Gastrocnemius medialis (tissue), 4 donors: Measurements from ENCODE around the gene LRCH1. TPM values are rescaled to one million over a fixed set of nuclear protein-coding genes. Genes with fewer than 3 reads are reported as not detected.

Source experiments
- ATAC-seq, 2 donors: fragments of 150-250 bp; one replicate each; pipeline ENCODE4 v1.9.1; 2016
- DNase-seq, 2 donors: peaks; one replicate each; pipeline ENCODE4 v3.0.0-alpha.2; 2019
- H3K27ac ChIP-seq, 4 donors: fragments of 200-600 bp; sonication (generic); 1 replicate in 1 of 4; 2 replicates in 3 of 4; pipeline ENCODE4 v1.5.1; 2016 to 2018; ENCODE audit warnings: mild to moderate bottlenecking in 2 of 4, moderate library complexity in 1 of 4
- H3K27me3 ChIP-seq, 3 donors: fragments of 200-600 bp; sonication (generic) in 2 of 3; 1 replicate in 1 of 3; 2 replicates in 2 of 3; pipeline versions ENCODE4 v1.5.1 to v1.6.0; 2016 to 2019; ENCODE audit warnings: mild to moderate bottlenecking in 1 of 3, moderate library complexity in 1 of 3
- H3K36me3 ChIP-seq, 2 donors: fragments of 200-600 bp; sonication (generic) in 1 of 2; one replicate each; pipeline ENCODE4 v1.5.1; 2017 to 2018
- H3K4me1 ChIP-seq, 2 donors: fragments of 200-600 bp; sonication (generic) in 1 of 2; one replicate each; pipeline ENCODE4 v1.5.1; 2016 to 2017; ENCODE audit warnings: mild to moderate bottlenecking in 2 of 2
- H3K4me3 ChIP-seq, 4 donors: fragments of 200-600 bp; sonication (generic) in 3 of 4; 1 replicate in 1 of 4; 2 replicates in 3 of 4; pipeline ENCODE4 v1.5.1; 2016 to 2019; ENCODE audit warnings: mild to moderate bottlenecking in 2 of 4
- H3K9me3 ChIP-seq, 3 donors: fragments of 200-600 bp; sonication (generic) in 2 of 3; 1 replicate in 1 of 3; 2 replicates in 2 of 3; pipeline ENCODE4 v1.5.1; 2016 to 2019
- POLR2A ChIP-seq, 2 donors: fragments of 450-650 bp; IDR thresholded peaks; one replicate each; pipeline ENCODE4 v1.6.1; 2017; ENCODE audit warnings: antibody characterized with exemption in 2 of 2, mild to moderate bottlenecking in 2 of 2, moderate library complexity in 2 of 2
- in situ Hi-C, 4 donors: fragments of 200-750 bp; cut with MboI; loops; one replicate each; pipeline versions ENCODE4 v1.15.0 to v1.8.0; 2017; ENCODE audit warnings: low sequenced_read_pairs in 4 of 4
- intact Hi-C: fragments of 100-400 bp; cut with DNase I; formaldehyde crosslinking; loops from one replicate; pipeline ENCODE4 v1.15.1; 2023; ENCODE audit warnings: low total_unique reads
- total RNA-seq, 4 donors: library from RNA; depleted of rRNA; stranded (reverse); fragments of >200 nt; gene quantifications; one replicate each; pipeline versions ENCODE4 v1.1.0 to v1.2.3, GENCODE V29; 2016
- TF ChIP-seq, protein P1 (sequence below), 5 experiments: fragments of 450-650 bp in 3 of 5; fragments of 200-600 bp in 2 of 5; sonication (generic) in 2 of 5; IDR thresholded peaks in 4 of 5; conservative IDR thresholded peaks in 1 of 5; 1 replicate in 4 of 5; 2 replicates in 1 of 5; pipeline ENCODE4 v1.5.1; 2016 to 2019; ENCODE audit warnings: antibody characterized with exemption in 5 of 5, mild to moderate bottlenecking in 3 of 5, moderate library complexity in 3 of 5

LRCH1 gene
- total RNA-seq, 4 donors from 2014 or later, result 3.4 to 5.0 (median 3.9) TPM

- no peaks in the 10 kb centered on the region for H3K4me1 ChIP-seq
- DNase-seq (no peak), ATAC-seq (no peak)
- no peaks in the 10 kb centered on the region for H3K9me3 ChIP-seq
- H3K27me3 ChIP-seq, result no peaks in the 10 kb centered on the region
- TF ChIP-seq, protein P1, sequence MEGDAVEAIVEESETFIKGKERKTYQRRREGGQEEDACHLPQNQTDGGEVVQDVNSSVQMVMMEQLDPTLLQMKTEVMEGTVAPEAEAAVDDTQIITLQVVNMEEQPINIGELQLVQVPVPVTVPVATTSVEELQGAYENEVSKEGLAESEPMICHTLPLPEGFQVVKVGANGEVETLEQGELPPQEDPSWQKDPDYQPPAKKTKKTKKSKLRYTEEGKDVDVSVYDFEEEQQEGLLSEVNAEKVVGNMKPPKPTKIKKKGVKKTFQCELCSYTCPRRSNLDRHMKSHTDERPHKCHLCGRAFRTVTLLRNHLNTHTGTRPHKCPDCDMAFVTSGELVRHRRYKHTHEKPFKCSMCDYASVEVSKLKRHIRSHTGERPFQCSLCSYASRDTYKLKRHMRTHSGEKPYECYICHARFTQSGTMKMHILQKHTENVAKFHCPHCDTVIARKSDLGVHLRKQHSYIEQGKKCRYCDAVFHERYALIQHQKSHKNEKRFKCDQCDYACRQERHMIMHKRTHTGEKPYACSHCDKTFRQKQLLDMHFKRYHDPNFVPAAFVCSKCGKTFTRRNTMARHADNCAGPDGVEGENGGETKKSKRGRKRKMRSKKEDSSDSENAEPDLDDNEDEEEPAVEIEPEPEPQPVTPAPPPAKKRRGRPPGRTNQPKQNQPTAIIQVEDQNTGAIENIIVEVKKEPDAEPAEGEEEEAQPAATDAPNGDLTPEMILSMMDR (IDR thresholded peaks at IDR 0.05 in 4 of 5, conservative IDR thresholded peaks at IDR 0.05 in 1 of 5), result no peak
- TF ChIP-seq POLR2A (IDR thresholded peaks at IDR 0.05), result no peak
- H3K27ac ChIP-seq, result no peak overlapping the region
- H3K36me3 ChIP-seq, result peaks cover 0 to 79% of the 10 kb centered on the region in 2 donors
- intact Hi-C loops (no loop called here), in situ Hi-C loops (no loop called here)
- no peak overlapping the region for H3K4me3 ChIP-seq
These were observed 230.5 kb downstream of the LRCH1 start for GRCh38 chr13:46783504-46783903.

DNA sequence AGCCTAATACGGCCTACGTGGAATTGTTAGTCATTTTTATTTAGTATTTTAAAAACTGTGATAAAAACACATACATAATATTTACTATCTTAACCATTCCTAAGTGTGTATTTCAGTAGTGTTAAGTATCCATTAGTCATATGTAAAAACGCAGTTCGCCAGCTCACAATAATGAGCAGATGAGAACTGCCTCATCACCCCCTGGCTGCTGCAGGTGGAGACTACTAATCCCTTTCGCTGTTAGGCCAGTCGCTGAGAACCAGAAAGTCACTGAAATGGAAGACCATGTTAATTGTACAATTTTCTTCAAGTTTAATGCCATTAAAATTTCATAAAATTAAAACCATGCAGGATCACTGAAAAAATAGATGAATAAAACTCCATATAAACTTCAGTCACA, 242.4 kb downstream of the LRCH1 start:
- Histone ChIP-seq H3K9me3 (no peaks in the 10 kb centered on the region), H3K36me3 (peaks cover 5 to 18% of the 10 kb centered on the region in 2 donors), H3K4me3 (no peak overlapping the region), H3K4me1 (peaks cover 25 to 35% of the 10 kb centered on the region in 2 donors), H3K27ac (peak overlapping the region in 2 of 4 donors; percentile 90 to 93), H3K27me3 (no peaks in the 10 kb centered on the region)
- intact Hi-C loops (loop anchor here (5.0 kb wide), 1 partner anchor 243 kb away; the partner anchor contains the start of gene LRCH1), in situ Hi-C loops (no loop called here)
- TF ChIP-seq, protein P1 (IDR thresholded peaks at IDR 0.05 in 4 of 5, conservative IDR thresholded peaks at IDR 0.05 in 1 of 5), result no peak
- no peak for TF ChIP-seq POLR2A (IDR thresholded peaks at IDR 0.05)
- DNase-seq, result no peak
- no peak for ATAC-seq

DNA sequence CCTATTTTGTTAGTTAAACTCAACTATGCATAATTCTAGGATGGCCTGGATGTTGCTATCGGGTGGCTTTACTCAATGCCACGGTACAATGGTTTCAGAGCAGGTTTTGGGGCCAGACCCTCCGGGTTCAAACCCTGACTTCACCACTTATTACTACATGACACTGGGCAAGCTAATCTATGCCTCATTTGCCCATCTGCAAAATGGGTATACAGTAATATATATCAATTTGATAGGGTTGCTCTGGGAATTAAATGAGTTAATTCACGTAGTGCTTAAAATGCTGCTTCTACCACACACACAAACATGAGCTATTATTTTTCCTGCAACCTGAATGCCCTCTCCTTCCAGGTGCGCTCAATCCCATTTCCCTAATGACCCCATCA, 243.2 kb downstream of the LRCH1 start:
- DNase-seq (no peak), ATAC-seq (no peak)
- Histone ChIP-seq H3K4me1 (peaks cover 25 to 35% of the 10 kb centered on the region in 2 donors), H3K27ac (peak overlapping the region; percentile 86 to 94 (median 92)), H3K9me3 (no peaks in the 10 kb centered on the region), H3K4me3 (peak overlapping the region; percentile 72 to 90 (median 79)), H3K36me3 (peaks cover 0 to 10% of the 10 kb centered on the region in 2 donors), H3K27me3 (no peaks in the 10 kb centered on the region)
- in situ Hi-C loops, result no loop called here
- TF ChIP-seq, protein P1 (IDR thresholded peaks at IDR 0.05 in 4 of 5, conservative IDR thresholded peaks at IDR 0.05 in 1 of 5), result no peak
- no peak for TF ChIP-seq POLR2A (IDR thresholded peaks at IDR 0.05)
- intact Hi-C loops, result loop anchor here (5.0 kb wide), 1 partner anchor 244 kb away; the partner anchor contains the start of gene LRCH1

DNA sequence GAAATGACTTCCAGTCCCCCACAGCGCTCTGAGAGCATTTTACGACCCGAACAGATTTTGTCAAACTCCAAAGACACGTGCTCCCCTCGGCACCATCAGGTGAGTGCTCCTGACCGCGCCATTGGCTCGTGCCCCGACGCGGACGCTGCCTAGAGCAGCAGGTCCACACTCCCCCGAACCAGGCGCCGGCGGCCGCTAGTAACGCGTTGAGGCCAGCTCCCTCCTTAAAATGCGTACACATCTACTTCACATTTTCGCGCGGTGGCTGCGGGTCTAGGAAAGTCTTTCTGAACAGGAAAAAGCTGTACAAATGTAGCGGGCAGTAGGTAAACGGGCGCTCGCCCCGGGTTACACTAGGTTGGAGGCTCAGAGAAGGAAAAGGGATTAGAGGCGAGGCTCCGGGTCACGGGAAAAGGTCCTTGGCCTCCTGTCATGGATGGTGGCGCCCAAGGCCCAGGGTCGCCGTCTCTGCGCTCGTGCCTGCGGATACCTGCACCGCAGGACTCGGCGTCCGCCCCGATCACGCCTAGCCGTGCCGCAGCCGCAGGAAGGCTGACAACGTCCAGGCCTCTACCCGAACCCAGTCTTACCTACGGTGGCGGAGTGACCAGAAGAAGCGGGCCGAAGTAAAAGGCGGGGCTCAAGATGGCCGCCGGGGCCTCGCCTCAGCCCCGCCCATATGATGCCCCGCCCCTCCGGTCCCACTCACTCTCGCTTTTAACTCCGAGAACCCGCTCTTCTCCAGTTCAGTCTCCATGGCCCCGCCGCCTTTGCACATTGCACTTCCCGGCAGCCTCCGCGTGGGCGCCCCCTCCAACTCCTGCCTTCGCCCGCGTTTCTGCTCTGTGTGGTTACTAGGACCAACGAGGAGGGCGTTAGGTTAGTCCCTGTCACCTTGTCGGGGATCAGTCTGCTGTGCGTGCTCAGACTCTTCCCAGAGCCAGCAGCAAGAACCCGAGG, 243.8 kb downstream of the LRCH1 start, which contains the start of gene ESD:
ESD (minus strand) TSS at position 647 of the 960 bp plus-strand sequence. CDS start 5,748 bp downstream, outside the sequence.
- peak within 1 kb of the TSS; percentile 86 to 94 (median 92) for H3K27ac ChIP-seq
- peaks cover 25 to 35% of the 10 kb centered on the region in 2 donors for H3K4me1 ChIP-seq
- in situ Hi-C loops (no loop called here), intact Hi-C loops (loop anchor here (5.0 kb wide), 1 partner anchor 244 kb away; the partner anchor contains the start of gene LRCH1)
- H3K36me3 ChIP-seq, result peaks cover 0 to 4% of the 10 kb centered on the region in 2 donors
- DNase-seq, result peak; percentile 85 to 91
- peak; percentile 93 to 95 for ATAC-seq
- peak; percentile 52 to 86 for TF ChIP-seq POLR2A (IDR thresholded peaks at IDR 0.05)
- TF ChIP-seq, protein P1 (IDR thresholded peaks at IDR 0.05 in 4 of 5, conservative IDR thresholded peaks at IDR 0.05 in 1 of 5), result no peak
- H3K27me3 ChIP-seq, result no peaks in the 10 kb centered on the region
- H3K4me3 ChIP-seq, result peak within 1 kb of the TSS; percentile 72 to 90 (median 79)
- H3K9me3 ChIP-seq, result no peaks in the 10 kb centered on the region
